HG03139 (cell line): ENCODE data around the gene AGTPBP1.

ENCODE experiments used
- ATAC-seq: cut with Tn5 transposase; IDR thresholded peaks from one replicate; pipeline ENCODE4 v1.9.1; 2021; ENCODE audit not compliant: unreplicated experiment

AGTPBP1 gene

GRCh38 chr9:85541876-85542275 lies 199.9 kb downstream of the AGTPBP1 start:
- ATAC-seq: no peak

- no peak for ATAC-seq
These were observed 205.2 kb downstream of the AGTPBP1 start for GRCh38 chr9:85536514-85536913.

DNA sequence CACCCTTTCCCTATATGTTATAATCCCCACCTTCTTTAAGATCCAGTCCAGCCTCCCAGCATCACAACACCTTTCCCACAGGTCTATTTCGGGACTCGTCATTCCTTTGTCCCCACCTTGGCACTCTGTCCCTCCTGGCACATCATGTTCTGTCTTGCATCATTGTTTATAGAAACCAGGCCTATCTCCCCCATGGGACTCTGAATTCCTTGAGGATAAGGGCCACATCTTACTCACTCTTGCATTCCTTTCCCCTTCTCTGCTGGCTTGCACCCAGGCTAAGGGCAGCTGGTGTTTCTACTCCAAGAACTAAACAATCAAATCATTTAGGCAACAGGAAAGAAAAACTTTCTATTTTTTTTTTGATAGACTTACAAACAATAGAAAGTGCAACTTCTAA lies 205.7 kb downstream of the AGTPBP1 start:
- no peak for ATAC-seq

DNA sequence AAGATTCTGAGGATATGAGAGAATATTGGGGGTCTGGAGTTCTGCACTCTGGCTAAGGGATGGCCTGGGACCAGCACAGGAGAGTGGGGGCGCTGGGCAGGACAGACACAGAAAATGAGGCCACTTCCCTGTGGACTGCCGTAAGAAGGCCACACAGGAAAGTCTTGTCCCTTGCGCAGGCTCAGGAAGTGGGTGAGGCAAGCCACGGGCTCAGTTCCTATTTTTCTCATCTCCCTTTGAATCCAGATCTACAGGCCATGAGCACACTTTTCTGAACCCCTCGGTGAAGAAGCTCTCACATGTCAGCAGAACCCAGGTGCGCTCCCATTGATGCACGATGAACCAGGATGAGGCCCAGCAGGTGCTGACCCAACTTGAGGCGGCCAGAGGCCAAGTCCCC lies 207.4 kb downstream of the AGTPBP1 start:
- no peak for ATAC-seq

DNA sequence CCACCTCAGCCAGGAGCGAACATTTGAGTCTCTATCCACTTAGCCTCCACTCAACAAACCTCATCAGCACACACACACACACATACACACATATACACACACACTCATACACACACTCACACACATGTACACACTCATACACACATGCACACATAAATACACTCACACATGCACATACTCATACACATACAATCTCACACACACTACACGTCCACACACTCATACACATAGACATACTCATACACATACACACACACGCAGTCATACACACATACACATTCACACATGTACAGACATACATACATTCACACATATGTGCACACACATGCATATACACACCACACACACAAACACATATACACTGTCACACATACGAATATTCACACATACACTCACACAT lies 208.2 kb downstream of the AGTPBP1 start:
- ATAC-seq: no peak

DNA sequence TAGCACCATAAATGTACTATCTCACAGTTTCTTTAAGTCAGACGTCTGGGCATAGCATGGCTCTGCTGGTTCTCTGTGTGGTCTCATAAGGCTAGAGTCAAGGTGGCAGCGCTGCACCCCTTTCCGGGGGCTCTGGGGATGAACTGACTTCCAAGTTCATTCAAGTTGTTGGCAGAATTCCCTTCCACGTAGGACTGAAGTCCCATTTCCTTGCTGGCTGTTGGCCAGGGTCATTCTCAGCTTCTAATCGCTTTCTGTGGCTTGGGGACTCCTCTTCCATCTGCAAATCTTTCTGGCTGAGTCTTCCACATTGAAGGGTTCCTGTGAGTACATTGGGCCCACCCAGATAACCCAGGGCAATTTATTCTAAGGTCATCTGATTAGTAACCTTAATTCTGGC lies 211.0 kb downstream of the AGTPBP1 start:
- no peak for ATAC-seq

- ATAC-seq: no peak
These were observed 213.1 kb downstream of the AGTPBP1 start for GRCh38 chr9:85528607-85529006.

GRCh38 chr9:85528142-85528541 lies 213.6 kb downstream of the AGTPBP1 start:
- ATAC-seq: no peak

DNA sequence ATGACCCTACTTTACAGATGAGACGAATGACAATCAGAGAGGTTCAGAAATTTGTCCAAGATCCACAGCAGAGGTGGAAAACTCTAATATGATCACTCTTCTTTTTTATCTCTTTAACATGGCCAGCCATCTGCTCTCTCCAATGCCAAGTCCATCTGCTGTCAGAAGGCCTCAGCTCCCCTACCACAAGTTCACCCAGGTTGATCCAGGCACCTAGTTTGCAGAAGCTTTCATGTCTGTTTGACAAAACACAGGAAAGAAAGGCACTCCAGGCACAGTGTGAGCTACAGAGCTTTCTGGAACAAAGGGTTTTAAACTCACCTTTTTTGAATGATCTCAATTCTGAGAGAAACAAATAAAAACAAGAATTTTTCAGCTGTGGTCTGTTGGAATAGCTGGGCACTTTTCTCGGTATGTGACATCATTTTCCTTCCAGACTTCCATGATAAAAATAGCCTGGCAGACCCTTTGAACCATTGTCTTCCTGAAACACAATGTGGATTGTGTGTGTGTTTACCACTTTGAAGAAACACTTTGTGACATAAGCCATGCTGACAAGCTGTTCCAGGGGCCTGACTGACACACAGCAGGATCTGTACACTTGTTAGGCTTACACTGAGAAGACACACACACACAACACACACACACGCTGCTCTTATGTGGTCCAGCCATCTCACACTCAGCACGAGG lies 214.3 kb downstream of the AGTPBP1 start:
- ATAC-seq: no peak

DNA sequence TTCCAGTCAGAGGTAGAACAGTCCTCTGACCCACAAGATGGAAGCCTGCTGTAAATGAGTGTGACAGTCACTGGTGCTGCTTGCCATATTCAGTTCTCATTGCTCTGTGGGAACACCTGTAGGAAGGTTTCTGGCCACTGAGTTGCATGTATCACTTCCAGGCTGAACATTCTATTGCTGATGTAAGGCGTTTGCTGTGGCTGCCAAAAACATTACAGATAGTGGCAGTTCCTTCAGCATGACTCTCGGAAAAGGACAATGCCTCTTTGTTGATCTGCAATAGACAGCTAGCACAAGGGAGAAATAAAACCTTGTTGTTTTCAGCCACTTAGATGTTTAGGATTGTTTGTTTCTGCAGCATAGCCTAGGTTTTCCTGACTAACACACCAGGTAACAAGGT lies 217.2 kb downstream of the AGTPBP1 start:
- ATAC-seq: no peak

DNA sequence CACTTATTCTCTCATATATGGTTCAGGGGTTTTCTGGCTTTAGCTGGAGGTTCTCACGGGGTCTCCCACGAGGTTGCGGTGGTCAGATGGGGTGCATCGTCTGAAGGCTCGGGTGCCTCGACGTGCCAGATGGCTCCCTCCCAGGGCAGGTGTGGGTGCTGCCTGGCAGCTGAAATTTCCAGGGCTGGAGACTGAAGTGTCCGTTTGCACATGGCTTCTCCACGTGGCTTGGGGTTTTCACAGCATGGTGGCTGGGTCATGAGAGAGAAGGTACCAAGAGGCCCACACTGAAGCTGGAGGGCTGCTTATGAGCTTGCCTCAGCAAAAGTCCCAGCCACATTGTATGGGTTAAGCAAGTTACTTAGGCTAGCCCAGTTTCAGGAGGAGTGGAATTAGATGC lies 218.6 kb downstream of the AGTPBP1 start:
- no peak for ATAC-seq

GRCh38 chr9:85522459-85523092 lies 219.2 kb downstream of the AGTPBP1 start:
- no peak for ATAC-seq

DNA sequence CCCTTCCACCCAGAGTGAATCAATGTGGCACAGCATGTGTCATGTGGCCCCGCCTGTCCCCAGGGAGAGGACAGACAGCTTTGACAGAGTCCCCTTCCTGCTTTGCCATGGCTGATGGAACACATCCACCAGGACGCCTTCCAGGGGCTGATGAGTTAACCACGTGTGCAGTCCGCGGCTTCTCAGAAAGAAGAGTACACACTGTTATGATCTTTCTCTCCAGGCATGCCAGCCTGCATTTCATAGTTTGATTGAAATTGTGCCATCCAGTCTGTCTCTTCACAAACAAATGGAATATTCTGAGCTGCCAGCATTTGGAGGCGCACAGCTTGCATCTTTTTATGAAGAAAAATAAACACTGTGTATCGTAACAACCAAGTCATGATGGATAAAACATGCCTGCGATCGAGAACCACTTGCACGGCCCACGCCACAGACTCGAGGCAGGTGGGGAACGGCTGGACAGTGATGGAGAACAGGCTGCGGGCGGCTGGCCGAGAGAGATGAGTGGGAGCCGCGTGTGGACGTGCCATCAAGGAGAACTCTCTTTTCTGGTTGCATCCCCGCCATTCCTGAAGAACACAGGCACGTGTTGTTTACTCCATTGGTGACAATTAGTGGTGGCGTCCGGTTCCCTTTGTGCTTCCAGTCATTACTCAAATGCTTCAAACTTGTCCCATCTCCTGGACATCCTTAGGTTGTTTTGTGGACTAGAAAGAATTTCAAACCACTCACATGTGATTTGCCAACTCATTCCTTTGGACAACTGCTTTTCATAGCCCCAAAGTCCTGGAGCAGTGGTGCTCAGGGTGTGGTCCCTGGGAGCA lies 220.2 kb downstream of the AGTPBP1 start:
- ATAC-seq: no peak

GRCh38 chr9:85516976-85517637 lies 224.6 kb downstream of the AGTPBP1 start:
- no peak for ATAC-seq

- ATAC-seq: no peak
These were observed 225.3 kb downstream of the AGTPBP1 start for GRCh38 chr9:85516455-85516854.

DNA sequence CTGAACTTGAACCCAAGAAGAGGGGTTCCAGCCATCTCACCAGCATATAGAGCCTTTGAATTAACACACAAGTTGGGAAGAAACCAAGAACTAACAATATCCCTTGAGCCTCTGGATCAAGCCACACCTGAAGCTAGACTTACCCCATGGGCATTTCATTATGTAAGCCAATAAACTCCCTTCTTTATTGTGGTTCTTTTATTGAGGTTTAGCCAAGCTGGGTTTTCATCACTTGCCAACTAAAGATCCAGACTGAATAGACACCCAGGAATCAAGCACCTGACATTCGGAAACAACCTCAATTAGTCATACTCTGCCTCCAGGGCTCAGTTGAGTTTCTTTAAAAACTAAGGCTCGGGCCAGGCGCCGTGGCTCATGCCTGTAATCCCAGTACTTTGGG lies 226.7 kb downstream of the AGTPBP1 start:
- ATAC-seq: no peak

DNA sequence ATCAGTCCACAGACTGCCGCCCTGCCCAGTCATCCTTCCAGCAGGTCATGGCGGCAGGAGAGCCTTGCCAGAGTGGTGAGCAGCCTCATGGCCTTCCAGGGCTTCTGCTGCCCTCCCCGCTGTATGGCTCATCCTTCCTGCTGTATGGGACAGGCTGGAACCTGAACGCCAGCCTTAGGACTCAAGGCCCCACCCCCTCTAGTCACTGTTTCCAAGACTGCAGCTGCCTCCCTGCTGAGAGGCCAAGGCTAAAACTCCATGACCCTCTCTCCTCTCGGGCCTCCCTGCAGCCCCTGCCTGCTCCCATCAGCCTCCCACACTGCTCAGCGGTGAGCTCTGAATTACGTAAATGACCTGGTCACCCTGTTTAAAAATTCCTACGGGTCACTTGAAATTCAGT lies 227.5 kb downstream of the AGTPBP1 start:
- no peak for ATAC-seq

DNA sequence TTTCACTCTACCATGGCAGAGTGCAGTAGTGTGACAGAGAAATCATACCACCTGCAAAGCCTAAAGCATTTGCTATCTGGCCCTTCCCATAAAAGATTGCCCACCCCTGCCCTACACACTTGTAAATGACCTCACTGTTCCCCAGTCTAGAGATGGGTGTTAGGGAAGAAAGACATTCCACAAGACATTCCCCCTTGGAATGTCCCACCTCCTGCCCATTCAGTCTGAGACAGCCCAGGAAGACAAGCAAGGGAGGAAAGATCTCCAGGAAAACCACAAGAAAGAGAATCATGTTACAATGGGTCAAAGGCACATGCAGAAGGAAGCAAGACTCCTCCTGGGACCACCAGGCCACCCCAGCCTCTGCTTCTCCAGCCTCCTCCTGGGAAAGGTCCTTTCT lies 230.0 kb downstream of the AGTPBP1 start:
- ATAC-seq: no peak

DNA sequence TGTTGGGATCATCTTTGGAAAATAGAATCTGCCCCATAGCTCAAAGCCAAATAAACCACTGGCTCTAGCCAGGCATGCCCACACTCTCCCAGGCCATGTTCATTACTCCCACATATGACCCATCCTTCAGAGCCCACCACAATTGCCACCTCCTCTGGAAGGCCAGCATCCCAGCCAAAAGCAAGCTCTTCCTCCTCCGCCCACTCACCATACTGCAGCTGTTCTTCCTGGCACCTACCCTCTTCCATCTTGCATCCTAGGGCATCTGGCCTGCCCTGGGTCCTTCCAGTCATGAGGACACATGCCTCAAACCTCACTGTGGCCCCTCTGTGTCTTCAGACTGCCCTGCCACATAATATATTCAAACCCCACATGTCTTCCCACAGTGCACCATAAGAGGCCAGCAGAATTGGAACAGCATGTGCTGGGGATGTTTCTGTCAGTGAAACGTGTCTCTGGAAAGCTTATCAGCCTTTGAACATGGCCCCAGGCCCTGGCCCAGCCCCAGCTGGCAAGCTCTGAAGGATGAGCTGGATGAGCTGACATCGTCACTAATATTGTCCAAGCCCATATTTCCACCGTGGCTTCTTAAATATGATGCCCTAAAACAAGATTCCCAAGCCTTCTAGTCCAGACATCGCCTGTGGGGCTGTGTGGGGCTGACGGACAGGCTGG lies 230.8 kb downstream of the AGTPBP1 start:
- ATAC-seq: no peak

DNA sequence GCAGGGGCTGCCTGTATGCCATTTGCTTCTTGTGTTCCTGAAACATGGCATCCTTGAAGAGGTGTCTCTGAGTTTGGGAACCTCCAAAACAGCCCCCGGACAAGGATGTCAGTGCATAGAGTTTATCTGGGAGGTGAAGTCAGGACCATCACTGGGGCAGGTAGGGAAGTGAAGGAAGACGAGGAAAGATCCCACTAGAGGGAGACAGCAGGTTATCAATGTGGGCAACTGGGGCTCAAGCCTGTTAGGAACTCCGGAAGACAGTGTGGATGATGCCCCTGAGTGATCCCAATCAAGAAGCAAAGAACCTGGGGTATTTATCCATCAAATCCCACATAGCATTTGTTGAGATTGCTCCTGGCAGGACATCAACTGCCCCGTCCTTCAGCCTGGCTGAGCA lies 233.1 kb downstream of the AGTPBP1 start:
- ATAC-seq: no peak

GRCh38 chr9:85505612-85506011 lies 236.1 kb downstream of the AGTPBP1 start:
- ATAC-seq: no peak
